Caco-2 (cell line): Measurements from ENCODE around the gene GNA14. TPM values are rescaled to one million over a fixed set of nuclear protein-coding genes. Genes with fewer than 3 reads are reported as not detected.

Experiments used
- BruUV-seq: library from RNA; stranded (reverse); fragments of 400-500 nt; replicated peaks from 2 replicates; lab custom pipeline; 2021; lab: Mats Ljungman, UMichigan
- CTCF ChIA-PET: fragments of 300-600 bp; sonication (Branson Sonifier 250); formaldehyde crosslinking; loops from one replicate; lab custom pipeline; 2022; ENCODE audit warnings: antibody characterized with exemption; lab: Charles Lee
- POLR2A ChIA-PET: fragments of 300-600 bp; sonication (Branson Sonifier 250); formaldehyde crosslinking; loops from one replicate; lab custom pipeline; 2022; ENCODE audit warnings: antibody characterized with exemption; lab: Charles Lee
- DNase-seq, 2 experiments: peaks; one replicate each; pipeline versions ENCODE4 v3.0.0 to v3.0.0-alpha.2; 2020 to 2022
- H3K27me3 ChIP-seq: replicated peaks from 2 replicates; pipeline ENCODE4 v1.6.0; 2011; ENCODE audit warnings: low read length; ENCODE audit not compliant: control insufficient read depth, insufficient read depth
- H3K36me3 ChIP-seq: 2 replicates; pipeline ENCODE4 v1.5.1; 2011; ENCODE audit warnings: low read length; ENCODE audit not compliant: control insufficient read depth, insufficient read depth
- H3K4me1 ChIP-seq: fragments of 250-450 bp; sonication (Bioruptor Pico); 2 replicates; pipeline ENCODE4 v1.5.1; 2020; ENCODE audit warnings: mild to moderate bottlenecking
- H3K4me3 ChIP-seq: 2 replicates; pipeline ENCODE4 v1.5.1; 2011; ENCODE audit warnings: low read depth, mild to moderate bottlenecking, control low read depth, low read length
- H3K9me3 ChIP-seq: fragments of 250-450 bp; sonication (Bioruptor Pico); 2 replicates; pipeline ENCODE4 v1.5.1; 2020; ENCODE audit warnings: mild to moderate bottlenecking, moderate library complexity
- H3K27ac Mint-ChIP-seq: one replicate; pipeline ENCODE4 v1.8.0; 2022; ENCODE audit warnings: mixed read lengths; ENCODE audit not compliant: unreplicated experiment
- H3K27me3 Mint-ChIP-seq: one replicate; pipeline ENCODE4 v1.8.0; 2022; ENCODE audit warnings: mixed read lengths; ENCODE audit not compliant: insufficient read depth, unreplicated experiment
- H3K36me3 Mint-ChIP-seq: one replicate; pipeline ENCODE4 v1.8.0; 2022; ENCODE audit warnings: mild to moderate bottlenecking, mixed read lengths; ENCODE audit not compliant: insufficient read depth, unreplicated experiment
- H3K4me1 Mint-ChIP-seq: one replicate; pipeline ENCODE4 v1.8.0; 2022; ENCODE audit warnings: low read depth, mixed read lengths; ENCODE audit not compliant: unreplicated experiment
- H3K4me3 Mint-ChIP-seq: one replicate; pipeline ENCODE4 v1.8.0; 2022; ENCODE audit warnings: mild to moderate bottlenecking, moderate library complexity, mixed read lengths; ENCODE audit not compliant: unreplicated experiment
- H3K9me3 Mint-ChIP-seq: one replicate; pipeline ENCODE4 v1.8.0; 2022; ENCODE audit warnings: mixed read lengths; ENCODE audit not compliant: unreplicated experiment
- CTCF ChIP-seq, 2 experiments: fragments of 200-600 bp in 1 of 2; IDR thresholded peaks; 1 replicate in 1 of 2; 2 replicates in 1 of 2; pipeline versions ENCODE4 v1.5.1 to v1.8.0; 2011 to 2022; ENCODE audit warnings: antibody characterized with exemption in 1 of 2, control low read depth in 1 of 2, inconsistent platforms in 1 of 2, low read depth in 1 of 2, low read length in 1 of 2, mild to moderate bottlenecking in 1 of 2, moderate library complexity in 1 of 2; ENCODE audit not compliant: insufficient read depth in 1 of 2, severe bottlenecking in 1 of 2, unreplicated experiment in 1 of 2
- intact Hi-C: fragments of 100-400 bp; cut with micrococcal nuclease; formaldehyde crosslinking; loops from one replicate; pipeline ENCODE4 v1.10.0; 2022; ENCODE audit not compliant: unreplicated experiment
- total RNA-seq: library from RNA; stranded (reverse); gene quantifications from 2 replicates; pipeline ENCODE4 v1.2.3, GENCODE V29; 2022

The GNA14 gene
- total RNA-seq, 1 experiment from 2014 or later, result not detected

DNA sequence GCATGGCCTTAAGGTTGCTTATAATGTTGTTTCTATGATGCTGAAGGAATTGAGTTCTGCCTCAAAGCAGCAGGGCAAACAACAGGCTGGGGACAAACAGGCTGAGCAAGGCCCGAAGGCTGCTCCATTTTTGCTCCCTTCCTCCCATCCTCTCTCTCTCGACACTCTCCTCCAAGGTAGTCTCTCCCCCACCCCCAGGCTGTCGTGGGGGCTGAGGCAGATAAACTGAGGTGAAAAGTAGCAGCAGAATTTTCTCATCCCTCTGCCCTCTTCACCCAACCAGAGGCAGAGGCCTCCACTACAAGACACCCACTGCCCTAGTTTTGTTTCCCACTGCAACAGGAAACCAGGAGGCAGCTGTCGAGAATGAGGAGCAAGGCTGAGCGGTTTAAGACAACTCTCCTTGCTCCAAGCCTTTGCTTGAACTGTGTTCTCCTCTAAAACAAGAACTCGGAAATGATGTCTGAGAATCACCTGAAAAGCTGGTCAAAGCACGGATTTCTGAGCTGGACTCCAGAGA lies 13.5 kb upstream of the GNA14 start:
- DNase-seq, result no peak
- Mint-ChIP-seq H3K27ac (no peak overlapping the region), H3K9me3 (no peaks in the 10 kb centered on the region), H3K36me3 (no peaks in the 10 kb centered on the region), H3K4me3 (no peak overlapping the region), H3K4me1 (no peaks in the 10 kb centered on the region), H3K27me3 (no peaks in the 10 kb centered on the region)
- CTCF ChIA-PET, result no interaction called here
- intact Hi-C loops, result no loop called here
- no peak for TF ChIP-seq CTCF (IDR thresholded peaks at IDR 0.05; ENCODE audit: insufficient read depth in 1 of 2, low read depth in 1 of 2, low read length in 1 of 2, severe bottlenecking in 1 of 2, unreplicated experiment in 1 of 2)
- H3K36me3 ChIP-seq, result no peaks in the 10 kb centered on the region
- no TSS peak for BruUV-seq
- H3K9me3 ChIP-seq, result no peaks in the 10 kb centered on the region
- POLR2A ChIA-PET, result no interaction called here
- H3K4me1 ChIP-seq, result no peaks in the 10 kb centered on the region
- H3K27me3 ChIP-seq, result no peaks in the 10 kb centered on the region
- no peak overlapping the region for H3K4me3 ChIP-seq

DNA sequence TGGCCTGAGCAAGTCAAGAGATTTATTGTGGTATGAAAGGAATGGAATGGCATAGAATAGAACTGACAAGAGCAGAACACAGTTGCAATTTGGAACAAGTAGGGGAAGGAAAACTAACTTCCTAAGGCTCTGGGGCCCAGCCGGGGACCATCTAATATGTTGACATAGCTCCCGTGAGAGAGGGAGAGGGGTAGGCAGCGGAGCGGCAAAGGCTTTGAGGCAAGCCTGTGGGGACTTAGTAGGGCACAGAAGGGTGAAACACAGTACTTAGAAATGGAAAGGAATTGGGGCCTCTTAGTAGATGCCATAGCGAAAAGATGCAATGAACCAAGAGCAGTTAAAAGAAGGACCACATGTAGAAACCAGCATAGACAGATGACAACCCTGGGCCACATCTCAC lies 11.8 kb upstream of the GNA14 start:
- no peak overlapping the region for H3K27ac Mint-ChIP-seq

GRCh38 chr9:77651203-77651602 lies 3.1 kb upstream of the GNA14 start:
- H3K4me1 ChIP-seq, result no peaks in the 10 kb centered on the region
- Mint-ChIP-seq H3K36me3 (no peaks in the 10 kb centered on the region), H3K4me1 (no peaks in the 10 kb centered on the region), H3K9me3 (no peaks in the 10 kb centered on the region), H3K4me3 (no peak overlapping the region), H3K27ac (no peak overlapping the region), H3K27me3 (no peaks in the 10 kb centered on the region)
- H3K9me3 ChIP-seq, result no peaks in the 10 kb centered on the region
- no peak overlapping the region for H3K4me3 ChIP-seq
- no peak for DNase-seq
- H3K36me3 ChIP-seq, result no peaks in the 10 kb centered on the region
- no TSS peak for BruUV-seq
- intact Hi-C loops, result no loop called here
- CTCF ChIA-PET, result no interaction called here
- no peaks in the 10 kb centered on the region for H3K27me3 ChIP-seq
- TF ChIP-seq CTCF (IDR thresholded peaks at IDR 0.05; ENCODE audit: insufficient read depth in 1 of 2, low read depth in 1 of 2, low read length in 1 of 2, severe bottlenecking in 1 of 2, unreplicated experiment in 1 of 2), result no peak
- POLR2A ChIA-PET, result no interaction called here

More for the DNA sequence above, 11.8 kb upstream of the GNA14 start:
- no peaks in the 10 kb centered on the region for H3K27me3 ChIP-seq
- Mint-ChIP-seq H3K36me3 (no peaks in the 10 kb centered on the region), H3K9me3 (no peaks in the 10 kb centered on the region), H3K27me3 (no peaks in the 10 kb centered on the region), H3K4me3 (no peak overlapping the region), H3K4me1 (no peaks in the 10 kb centered on the region)
- no peak for TF ChIP-seq CTCF (IDR thresholded peaks at IDR 0.05; ENCODE audit: insufficient read depth in 1 of 2, low read depth in 1 of 2, low read length in 1 of 2, severe bottlenecking in 1 of 2, unreplicated experiment in 1 of 2)
- DNase-seq, result no peak
- POLR2A ChIA-PET, result no interaction called here
- H3K36me3 ChIP-seq, result no peaks in the 10 kb centered on the region
- intact Hi-C loops, result no loop called here
- CTCF ChIA-PET, result no interaction called here
- BruUV-seq, result no TSS peak
- H3K4me1 ChIP-seq, result no peaks in the 10 kb centered on the region
- no peaks in the 10 kb centered on the region for H3K9me3 ChIP-seq
- H3K4me3 ChIP-seq, result no peak overlapping the region
